K562 (cell line): ENCODE results near the gene TRAPPC2L. TPM values are rescaled to one million over a fixed set of nuclear protein-coding genes. Genes with fewer than 3 reads are reported as not detected.
A peak's percentile ranks its signal among the peaks of the same experiment; 100 is the strongest.

Experiments
- ADNP ChIP-seq: fragments of 200-800 bp; sonication (Bioruptor generic); IDR thresholded peaks from 2 replicates; pipeline ENCODE4 v1.6.1; 2016; ENCODE audit warnings: missing genetic modification characterization, missing compliant biosample characterization
- ELF4 ChIP-seq: fragments of 450-650 bp; formaldehyde crosslinking; IDR thresholded peaks from 2 replicates; pipeline ENCODE4 v1.4.0; 2022; ENCODE audit warnings: missing genetic modification characterization
- KAT8 ChIP-seq: fragments of 450-650 bp; IDR thresholded peaks from 2 replicates; pipeline ENCODE4 v1.6.1; 2016; ENCODE audit warnings: low read depth, mild to moderate bottlenecking
- KDM5B ChIP-seq: fragments of 200-600 bp; sonication (generic); IDR thresholded peaks from 2 replicates; pipeline ENCODE4 v1.6.1; 2012; ENCODE audit warnings: low read depth, mild to moderate bottlenecking, moderate library complexity, low read length, control low read depth, inconsistent platforms; ENCODE audit not compliant: insufficient replicate concordance
- MIER1 ChIP-seq: fragments of 450-650 bp; IDR thresholded peaks from 2 replicates; pipeline ENCODE4 v1.6.1; 2016; ENCODE audit warnings: antibody characterized with exemption, mild to moderate bottlenecking, low read depth
- POLR3A ChIP-seq: IDR thresholded peaks from 2 replicates; pipeline ENCODE4 v1.6.1; 2011; ENCODE audit warnings: borderline replicate concordance, mild to moderate bottlenecking, moderate library complexity; ENCODE audit not compliant: insufficient read length, insufficient read depth; ENCODE audit errors: extremely low read depth
- RAD21 ChIP-seq, 2 experiments: fragments of 250-450 bp in 1 of 2; fragments of 450-650 bp in 1 of 2; sonication (Bioruptor Pico) in 1 of 2; formaldehyde crosslinking in 1 of 2; IDR thresholded peaks in 1 of 2; conservative IDR thresholded peaks in 1 of 2; 2 replicates each; pipeline versions ENCODE4 v1.4.0 to v1.8.0; 2020 to 2022; ENCODE audit warnings: mild to moderate bottlenecking in 2 of 2, moderate library complexity in 1 of 2
- SREBF2 ChIP-seq: sonication (generic); formaldehyde crosslinking; IDR thresholded peaks from 2 replicates; pipeline ENCODE4 v1.4.0; 2020; ENCODE audit warnings: mild to moderate bottlenecking, missing genetic modification reagents
- ZNF12 ChIP-seq: sonication (generic); formaldehyde crosslinking; IDR thresholded peaks from 2 replicates; pipeline ENCODE4 v1.4.0; 2020; ENCODE audit warnings: mild to moderate bottlenecking, missing genetic modification reagents
- ZNF175 ChIP-seq: fragments of 200-800 bp; sonication (Bioruptor generic); IDR thresholded peaks from 2 replicates; pipeline ENCODE4 v1.6.1; 2016; ENCODE audit warnings: low read depth, mild to moderate bottlenecking, missing genetic modification characterization, missing compliant biosample characterization
- ZNF444 ChIP-seq: fragments of 250-450 bp; sonication (Bioruptor Pico); IDR thresholded peaks from 2 replicates; pipeline ENCODE4 v1.4.0; 2020; ENCODE audit warnings: mild to moderate bottlenecking, moderate library complexity
- ZNF699 ChIP-seq: fragments of 250-450 bp; sonication (Bioruptor Pico); IDR thresholded peaks from 2 replicates; pipeline ENCODE4 v1.8.0; 2021; ENCODE audit warnings: mild to moderate bottlenecking, moderate library complexity; ENCODE audit not compliant: insufficient replicate concordance
- polyA plus RNA-seq, 8 experiments: library from polyadenylated mRNA; depleted of rRNA in 4 of 8; stranded (reverse) in 5 of 8; unstranded in 3 of 8; fragments of >200 nt; fragmentation: Nextera tagmentation in 2 of 8; fragmentation: Illumina TruSeq in 1 of 8; extraction: Ambion mirVana in 2 of 8; extraction: Trizol in 1 of 8; gene quantifications; 2 replicates each; pipeline versions ENCODE4 v1.2.1 to v1.2.3, GENCODE V29; 2011 to 2014; ENCODE audit warnings: inconsistent platforms in 1 of 8, missing spikeins in 1 of 8
- total RNA-seq, 7 experiments: library from RNA; depleted of rRNA in 6 of 7; stranded (reverse); fragments of >200 nt in 6 of 7; fragmentation: Illumina TruSeq in 2 of 7; extraction: Trizol in 2 of 7; gene quantifications; 2 replicates each; pipeline versions ENCODE4 v1.2.1 to v1.2.3, GENCODE V29; 2011 to 2021; ENCODE audit warnings: low replicate concordance in 1 of 7
- TF ChIP-seq, protein P1 (sequence below): fragments of 200-800 bp; sonication (Bioruptor generic); IDR thresholded peaks from 2 replicates; pipeline ENCODE4 v1.6.1; 2017; ENCODE audit warnings: missing genetic modification characterization, missing compliant biosample characterization
- TF ChIP-seq, protein P2 (sequence below), 2 experiments: IDR thresholded peaks; 2 replicates each; pipeline ENCODE4 v1.6.1; 2012; ENCODE audit warnings: improper control_type of control experiment in 2 of 2, low read depth in 2 of 2, low read length in 2 of 2, borderline replicate concordance in 1 of 2
- TF ChIP-seq, protein P3 (sequence below): sonication (generic); formaldehyde crosslinking; IDR thresholded peaks from 2 replicates; pipeline ENCODE4 v1.8.0; 2022; ENCODE audit warnings: missing genetic modification reagents, mild to moderate bottlenecking, borderline replicate concordance
- TF ChIP-seq, protein P4 (sequence below), 2 experiments: fragments of 450-650 bp in 1 of 2; sonication (generic) in 1 of 2; formaldehyde crosslinking; conservative IDR thresholded peaks; 2 replicates each; pipeline versions ENCODE4 v1.4.0 to v1.8.1; 2020 to 2022; ENCODE audit warnings: mild to moderate bottlenecking in 1 of 2, missing genetic modification reagents in 1 of 2
- TF ChIP-seq, protein P5 (sequence below): fragments of 450-650 bp; IDR thresholded peaks from 2 replicates; pipeline ENCODE4 v1.6.1; 2016; ENCODE audit warnings: missing biosample characterization, missing genetic modification characterization
- TF ChIP-seq, protein P6 (sequence below): fragments of 250-450 bp; sonication (Bioruptor Pico); IDR thresholded peaks from 2 replicates; pipeline ENCODE4 v1.5.1; 2021; ENCODE audit warnings: mild to moderate bottlenecking

The TRAPPC2L gene
- total and polyA plus RNA-seq, 9 of the 15 experiments (the other 6 are each of a cell fraction or from before 2014, with no cell fraction given) = 60.4 to 398 (median 97.5) TPM

DNA sequence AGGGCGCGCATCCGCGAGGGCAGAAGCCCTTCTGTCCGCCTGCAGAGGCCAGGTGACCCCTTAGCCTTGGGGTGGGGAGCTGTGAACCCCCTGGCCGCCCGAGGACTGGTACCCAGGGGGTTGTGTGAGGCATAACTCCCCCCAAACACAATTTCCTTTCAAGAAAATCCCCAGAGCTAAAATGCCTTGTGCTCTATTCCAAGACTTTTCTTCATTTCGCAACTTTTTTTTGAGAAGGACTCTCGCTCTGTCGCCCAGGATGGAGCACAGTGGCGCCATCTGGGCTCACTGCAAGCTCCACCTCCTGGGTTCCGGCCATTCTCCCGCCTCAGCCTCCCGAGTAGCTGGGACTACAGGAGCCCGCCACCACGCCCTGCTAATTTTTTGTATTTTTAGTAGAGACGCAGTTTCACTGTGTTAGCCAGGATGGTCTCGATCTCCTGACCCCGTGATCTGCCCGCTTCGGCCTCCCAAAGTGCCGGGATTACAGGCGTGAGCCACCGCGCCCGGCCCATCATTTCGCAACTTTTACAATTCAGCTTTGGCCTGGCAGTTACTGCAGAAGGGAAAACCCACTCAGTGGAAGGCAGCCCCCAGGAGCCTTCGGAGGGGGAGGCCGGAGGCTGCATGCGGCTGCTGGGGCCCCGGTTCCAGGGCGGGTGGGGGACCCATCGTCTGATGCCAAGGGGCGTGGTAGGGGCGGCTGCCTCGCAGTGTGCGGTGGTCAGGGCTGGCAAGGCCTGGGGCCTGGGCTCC, 44.2 kb upstream of the TRAPPC2L start (continued):
- TF ChIP-seq KDM5B = no peak
- TF ChIP-seq, protein P1, sequence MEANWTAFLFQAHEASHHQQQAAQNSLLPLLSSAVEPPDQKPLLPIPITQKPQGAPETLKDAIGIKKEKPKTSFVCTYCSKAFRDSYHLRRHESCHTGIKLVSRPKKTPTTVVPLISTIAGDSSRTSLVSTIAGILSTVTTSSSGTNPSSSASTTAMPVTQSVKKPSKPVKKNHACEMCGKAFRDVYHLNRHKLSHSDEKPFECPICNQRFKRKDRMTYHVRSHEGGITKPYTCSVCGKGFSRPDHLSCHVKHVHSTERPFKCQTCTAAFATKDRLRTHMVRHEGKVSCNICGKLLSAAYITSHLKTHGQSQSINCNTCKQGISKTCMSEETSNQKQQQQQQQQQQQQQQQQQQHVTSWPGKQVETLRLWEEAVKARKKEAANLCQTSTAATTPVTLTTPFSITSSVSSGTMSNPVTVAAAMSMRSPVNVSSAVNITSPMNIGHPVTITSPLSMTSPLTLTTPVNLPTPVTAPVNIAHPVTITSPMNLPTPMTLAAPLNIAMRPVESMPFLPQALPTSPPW (CRISPR knock-in tag) = no peak; the same call in 1 of the 2 replicates
- TF ChIP-seq, protein P2, sequence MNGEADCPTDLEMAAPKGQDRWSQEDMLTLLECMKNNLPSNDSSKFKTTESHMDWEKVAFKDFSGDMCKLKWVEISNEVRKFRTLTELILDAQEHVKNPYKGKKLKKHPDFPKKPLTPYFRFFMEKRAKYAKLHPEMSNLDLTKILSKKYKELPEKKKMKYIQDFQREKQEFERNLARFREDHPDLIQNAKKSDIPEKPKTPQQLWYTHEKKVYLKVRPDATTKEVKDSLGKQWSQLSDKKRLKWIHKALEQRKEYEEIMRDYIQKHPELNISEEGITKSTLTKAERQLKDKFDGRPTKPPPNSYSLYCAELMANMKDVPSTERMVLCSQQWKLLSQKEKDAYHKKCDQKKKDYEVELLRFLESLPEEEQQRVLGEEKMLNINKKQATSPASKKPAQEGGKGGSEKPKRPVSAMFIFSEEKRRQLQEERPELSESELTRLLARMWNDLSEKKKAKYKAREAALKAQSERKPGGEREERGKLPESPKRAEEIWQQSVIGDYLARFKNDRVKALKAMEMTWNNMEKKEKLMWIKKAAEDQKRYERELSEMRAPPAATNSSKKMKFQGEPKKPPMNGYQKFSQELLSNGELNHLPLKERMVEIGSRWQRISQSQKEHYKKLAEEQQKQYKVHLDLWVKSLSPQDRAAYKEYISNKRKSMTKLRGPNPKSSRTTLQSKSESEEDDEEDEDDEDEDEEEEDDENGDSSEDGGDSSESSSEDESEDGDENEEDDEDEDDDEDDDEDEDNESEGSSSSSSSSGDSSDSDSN (IDR thresholded peaks at IDR 0.05; ENCODE audit: borderline replicate concordance in 1 of 2, low read depth in 2 of 2, low read length in 2 of 2) = no peak
- TF ChIP-seq ELF4 (CRISPR knock-in tag) = no peak
- no peak for TF ChIP-seq KAT8
- TF ChIP-seq ZNF175 = no peak
- TF ChIP-seq, protein P3, sequence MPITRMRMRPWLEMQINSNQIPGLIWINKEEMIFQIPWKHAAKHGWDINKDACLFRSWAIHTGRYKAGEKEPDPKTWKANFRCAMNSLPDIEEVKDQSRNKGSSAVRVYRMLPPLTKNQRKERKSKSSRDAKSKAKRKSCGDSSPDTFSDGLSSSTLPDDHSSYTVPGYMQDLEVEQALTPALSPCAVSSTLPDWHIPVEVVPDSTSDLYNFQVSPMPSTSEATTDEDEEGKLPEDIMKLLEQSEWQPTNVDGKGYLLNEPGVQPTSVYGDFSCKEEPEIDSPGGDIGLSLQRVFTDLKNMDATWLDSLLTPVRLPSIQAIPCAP (CRISPR knock-in tag) = no peak
- TF ChIP-seq MIER1 = no peak
- TF ChIP-seq ZNF444 = no peak
- TF ChIP-seq ADNP (tag) = no peak
- TF ChIP-seq ZNF699 = no peak
- TF ChIP-seq, protein P4, sequence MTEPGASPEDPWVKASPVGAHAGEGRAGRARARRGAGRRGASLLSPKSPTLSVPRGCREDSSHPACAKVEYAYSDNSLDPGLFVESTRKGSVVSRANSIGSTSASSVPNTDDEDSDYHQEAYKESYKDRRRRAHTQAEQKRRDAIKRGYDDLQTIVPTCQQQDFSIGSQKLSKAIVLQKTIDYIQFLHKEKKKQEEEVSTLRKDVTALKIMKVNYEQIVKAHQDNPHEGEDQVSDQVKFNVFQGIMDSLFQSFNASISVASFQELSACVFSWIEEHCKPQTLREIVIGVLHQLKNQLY (CRISPR knock-in tag; conservative IDR thresholded peaks at IDR 0.05) = no peak
- TF ChIP-seq, protein P5, sequence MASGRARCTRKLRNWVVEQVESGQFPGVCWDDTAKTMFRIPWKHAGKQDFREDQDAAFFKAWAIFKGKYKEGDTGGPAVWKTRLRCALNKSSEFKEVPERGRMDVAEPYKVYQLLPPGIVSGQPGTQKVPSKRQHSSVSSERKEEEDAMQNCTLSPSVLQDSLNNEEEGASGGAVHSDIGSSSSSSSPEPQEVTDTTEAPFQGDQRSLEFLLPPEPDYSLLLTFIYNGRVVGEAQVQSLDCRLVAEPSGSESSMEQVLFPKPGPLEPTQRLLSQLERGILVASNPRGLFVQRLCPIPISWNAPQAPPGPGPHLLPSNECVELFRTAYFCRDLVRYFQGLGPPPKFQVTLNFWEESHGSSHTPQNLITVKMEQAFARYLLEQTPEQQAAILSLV (tag) = 0 out of 2 replicates have a peak, but pooled peaks have one; percentile 40
- no peak for TF ChIP-seq POLR3A
- TF ChIP-seq RAD21 (CRISPR knock-in tag; conservative IDR thresholded peaks at IDR 0.05 in 1 of 2, IDR thresholded peaks at IDR 0.05 in 1 of 2) = no peak
- TF ChIP-seq, protein P6, sequence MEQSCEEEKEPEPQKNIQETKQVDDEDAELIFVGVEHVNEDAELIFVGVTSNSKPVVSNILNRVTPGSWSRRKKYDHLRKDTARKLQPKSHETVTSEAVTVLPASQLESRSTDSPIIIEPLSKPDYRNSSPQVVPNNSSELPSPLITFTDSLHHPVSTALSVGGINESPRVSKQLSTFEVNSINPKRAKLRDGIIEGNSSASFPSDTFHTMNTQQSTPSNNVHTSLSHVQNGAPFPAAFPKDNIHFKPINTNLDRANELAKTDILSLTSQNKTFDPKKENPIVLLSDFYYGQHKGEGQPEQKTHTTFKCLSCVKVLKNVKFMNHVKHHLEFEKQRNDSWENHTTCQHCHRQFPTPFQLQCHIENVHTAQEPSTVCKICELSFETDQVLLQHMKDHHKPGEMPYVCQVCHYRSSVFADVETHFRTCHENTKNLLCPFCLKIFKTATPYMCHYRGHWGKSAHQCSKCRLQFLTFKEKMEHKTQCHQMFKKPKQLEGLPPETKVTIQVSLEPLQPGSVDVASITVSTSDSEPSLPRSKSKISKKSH (CRISPR knock-in tag) = no peak
- no peak for TF ChIP-seq ZNF12 (CRISPR knock-in tag)
- TF ChIP-seq SREBF2 (CRISPR knock-in tag) = no peak
